ENCODE results near the gene ALDH5A1. TPM values are rescaled to one million over a fixed set of nuclear protein-coding genes. Genes with fewer than 3 reads are reported as not detected.

The ALDH5A1 gene
- total and polyA plus RNA-seq, 11 donors, result 3.0 to 35.5 (median 19.7) TPM

DNA sequence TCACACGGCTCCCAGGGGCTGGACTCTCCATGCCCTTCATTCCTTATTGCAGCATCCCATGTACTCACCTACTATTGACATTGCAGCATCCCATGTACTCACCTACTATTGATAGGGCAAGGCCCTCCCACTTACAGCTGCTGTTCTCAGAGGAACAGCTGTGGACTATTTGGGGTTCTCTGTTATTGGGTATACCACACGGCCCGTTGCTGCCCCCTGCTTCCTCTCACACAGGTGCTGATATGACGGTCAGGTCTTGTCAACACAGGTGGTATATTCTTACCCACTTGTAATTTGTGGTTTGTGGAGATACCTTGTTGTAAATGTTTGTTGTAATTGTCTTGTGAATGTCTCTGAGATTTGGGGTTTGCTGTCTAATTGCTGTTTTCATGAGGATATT is 18.8 kb downstream of the ALDH5A1 start:
- intact Hi-C loops (cut with DNase I), result loop anchor here in 2 of 10 donors (10.0 kb wide), 1 partner anchor 79 kb away; no protein-coding TSS in a partner anchor
- no peaks in the 10 kb centered on the region for H3K4me1 ChIP-seq
- no peak overlapping the region for H3K4me3 ChIP-seq
- no peaks in the 10 kb centered on the region for H3K27me3 ChIP-seq
- ATAC-seq, result no peak
- DNase-seq, result no peak
- TF ChIP-seq, protein P1, sequence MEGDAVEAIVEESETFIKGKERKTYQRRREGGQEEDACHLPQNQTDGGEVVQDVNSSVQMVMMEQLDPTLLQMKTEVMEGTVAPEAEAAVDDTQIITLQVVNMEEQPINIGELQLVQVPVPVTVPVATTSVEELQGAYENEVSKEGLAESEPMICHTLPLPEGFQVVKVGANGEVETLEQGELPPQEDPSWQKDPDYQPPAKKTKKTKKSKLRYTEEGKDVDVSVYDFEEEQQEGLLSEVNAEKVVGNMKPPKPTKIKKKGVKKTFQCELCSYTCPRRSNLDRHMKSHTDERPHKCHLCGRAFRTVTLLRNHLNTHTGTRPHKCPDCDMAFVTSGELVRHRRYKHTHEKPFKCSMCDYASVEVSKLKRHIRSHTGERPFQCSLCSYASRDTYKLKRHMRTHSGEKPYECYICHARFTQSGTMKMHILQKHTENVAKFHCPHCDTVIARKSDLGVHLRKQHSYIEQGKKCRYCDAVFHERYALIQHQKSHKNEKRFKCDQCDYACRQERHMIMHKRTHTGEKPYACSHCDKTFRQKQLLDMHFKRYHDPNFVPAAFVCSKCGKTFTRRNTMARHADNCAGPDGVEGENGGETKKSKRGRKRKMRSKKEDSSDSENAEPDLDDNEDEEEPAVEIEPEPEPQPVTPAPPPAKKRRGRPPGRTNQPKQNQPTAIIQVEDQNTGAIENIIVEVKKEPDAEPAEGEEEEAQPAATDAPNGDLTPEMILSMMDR (IDR thresholded peaks at IDR 0.05), result no peak
- TF ChIP-seq POLR2A (IDR thresholded peaks at IDR 0.05), result no peak
- H3K9me3 ChIP-seq, result no peaks in the 10 kb centered on the region
- no peak overlapping the region for H3K27ac ChIP-seq
- H3K36me3 ChIP-seq, result peaks cover 0 to 76% (median 21%) of the 10 kb centered on the region in 9 donors
- WGBS, 4 donors, result 81 to 94% (median 91%) methylated on average over 4 of the region's 4 CpGs

DNA sequence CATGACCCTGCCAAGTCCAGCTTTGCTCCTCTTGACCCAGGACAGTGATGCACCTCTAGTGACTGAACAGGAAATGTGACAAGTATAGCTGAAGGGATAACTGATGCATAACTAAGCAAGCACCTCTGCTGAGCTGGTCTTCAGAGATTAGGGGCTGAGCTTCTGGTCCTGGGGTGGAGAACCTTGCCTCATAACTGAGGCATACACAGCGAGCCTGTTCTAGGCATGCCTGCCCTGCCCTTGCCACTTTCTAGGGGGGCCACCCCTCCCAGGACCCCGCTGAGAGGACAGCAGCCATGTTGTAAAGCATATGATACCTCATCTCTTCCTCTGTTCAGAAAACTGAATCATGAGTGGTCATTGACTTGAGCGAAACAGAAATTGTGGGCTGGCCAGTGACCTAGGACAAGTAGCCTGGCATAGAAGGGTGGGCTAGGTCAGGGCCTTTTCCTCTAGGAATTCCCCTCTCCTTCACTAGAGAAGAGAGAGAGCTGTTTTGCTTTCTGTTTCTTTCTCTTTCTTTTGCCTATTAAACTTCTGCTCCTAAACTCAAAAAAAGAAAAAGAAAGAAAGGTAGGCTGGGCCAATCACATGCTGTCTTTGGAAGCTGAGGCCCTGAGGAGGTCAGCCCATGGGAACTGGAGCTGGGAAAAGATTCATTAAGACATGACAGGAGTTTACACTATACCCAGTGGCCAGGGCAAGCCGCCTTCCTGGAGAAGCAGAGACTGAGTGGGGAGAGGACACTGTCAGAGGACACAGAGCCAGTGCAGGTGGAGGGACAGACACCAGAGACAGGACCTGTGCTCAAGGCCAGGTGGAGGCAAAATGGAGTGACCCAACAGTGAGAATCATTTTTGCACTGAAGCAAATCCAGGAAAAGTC is 23.1 kb downstream of the ALDH5A1 start:
- DNase-seq, result no peak
- Histone ChIP-seq H3K36me3 (peaks cover 0 to 75% (median 20%) of the 10 kb centered on the region in 9 donors), H3K9me3 (no peaks in the 10 kb centered on the region), H3K27ac (peak overlapping the region in 1 of 12 donors; percentile 33), H3K27me3 (no peaks in the 10 kb centered on the region), H3K4me3 (no peak overlapping the region), H3K4me1 (no peaks in the 10 kb centered on the region)
- TF ChIP-seq POLR2A (IDR thresholded peaks at IDR 0.05), result no peak
- TF ChIP-seq, protein P1 (IDR thresholded peaks at IDR 0.05), result no peak
- 92 to 96% (median 93%) methylated on average over 4 of the region's 4 CpGs for WGBS, 4 donors
- ATAC-seq, result no peak
- intact Hi-C loops (cut with DNase I), result loop anchor here in 2 of 10 donors (10.0 kb wide), 1 partner anchor 83 kb away; no protein-coding TSS in a partner anchor

DNA sequence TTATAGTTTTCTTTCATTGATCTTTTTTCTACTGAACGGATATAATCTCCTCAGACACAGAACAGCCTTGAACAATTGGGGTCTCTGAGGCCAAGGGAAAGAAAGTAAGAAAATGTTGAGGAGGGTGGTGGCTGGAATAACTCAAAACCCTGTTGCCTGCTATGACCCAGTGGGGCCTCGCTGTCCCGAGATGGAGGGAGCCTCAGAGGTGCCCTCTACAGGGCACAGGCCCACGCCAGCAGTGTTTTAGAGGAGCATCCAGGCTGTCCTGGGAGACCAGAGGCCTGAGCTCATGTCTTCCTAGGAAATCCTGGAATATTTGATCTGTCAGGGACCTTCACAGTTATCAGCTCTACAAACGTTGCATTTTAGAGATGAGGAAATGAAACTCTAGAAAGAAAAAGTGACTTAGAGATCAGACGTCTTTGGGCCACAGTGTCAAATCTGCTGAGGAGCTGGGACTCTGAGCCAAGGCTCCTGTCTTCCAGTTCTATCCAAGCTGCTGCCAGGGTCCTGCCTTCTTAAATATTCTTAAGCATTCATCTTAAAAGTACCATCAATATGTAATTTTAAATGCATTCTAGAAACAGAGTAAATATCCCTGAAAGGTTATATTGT is 26.3 kb downstream of the ALDH5A1 start:
- no peak overlapping the region for H3K4me3 ChIP-seq
- peaks cover 0 to 49% (median 10%) of the 10 kb centered on the region in 9 donors for H3K36me3 ChIP-seq
- H3K27me3 ChIP-seq, result no peaks in the 10 kb centered on the region
- H3K4me1 ChIP-seq, result no peaks in the 10 kb centered on the region
- ATAC-seq (peak; percentile 47 to 88 (median 85)), DNase-seq (peak in 4 of 5 donors; percentile 24 to 67 (median 50))
- 40 to 50% (median 43%) methylated on average over 6 of the region's 6 CpGs for WGBS, 4 donors
- H3K27ac ChIP-seq, result no peak overlapping the region
- H3K9me3 ChIP-seq, result no peaks in the 10 kb centered on the region
- intact Hi-C loops (cut with DNase I), result loop anchor here in 4 of 10 donors (2.0 to 10.0 kb wide), 3 partner anchors 89 to 96 kb away; no protein-coding TSS in a partner anchor
- TF ChIP-seq, protein P1 (IDR thresholded peaks at IDR 0.05), result peak; percentile 33 to 64 (median 51)
- TF ChIP-seq POLR2A (IDR thresholded peaks at IDR 0.05), result no peak
